HG03066 (cell line): ENCODE data around the gene PUSL1.
A peak's percentile ranks its signal among the peaks of the same experiment; 100 is the strongest.
"Not testable (repeated sequence)": the region's sequence is repeated elsewhere in the genome, so short reads cannot be mapped to it uniquely, and the experiment has no call there.

Source experiments
- ATAC-seq: cut with Tn5 transposase; IDR thresholded peaks from one replicate; pipeline ENCODE4 v1.9.1; 2021; ENCODE audit warnings: low read depth; ENCODE audit not compliant: unreplicated experiment

The PUSL1 gene

DNA sequence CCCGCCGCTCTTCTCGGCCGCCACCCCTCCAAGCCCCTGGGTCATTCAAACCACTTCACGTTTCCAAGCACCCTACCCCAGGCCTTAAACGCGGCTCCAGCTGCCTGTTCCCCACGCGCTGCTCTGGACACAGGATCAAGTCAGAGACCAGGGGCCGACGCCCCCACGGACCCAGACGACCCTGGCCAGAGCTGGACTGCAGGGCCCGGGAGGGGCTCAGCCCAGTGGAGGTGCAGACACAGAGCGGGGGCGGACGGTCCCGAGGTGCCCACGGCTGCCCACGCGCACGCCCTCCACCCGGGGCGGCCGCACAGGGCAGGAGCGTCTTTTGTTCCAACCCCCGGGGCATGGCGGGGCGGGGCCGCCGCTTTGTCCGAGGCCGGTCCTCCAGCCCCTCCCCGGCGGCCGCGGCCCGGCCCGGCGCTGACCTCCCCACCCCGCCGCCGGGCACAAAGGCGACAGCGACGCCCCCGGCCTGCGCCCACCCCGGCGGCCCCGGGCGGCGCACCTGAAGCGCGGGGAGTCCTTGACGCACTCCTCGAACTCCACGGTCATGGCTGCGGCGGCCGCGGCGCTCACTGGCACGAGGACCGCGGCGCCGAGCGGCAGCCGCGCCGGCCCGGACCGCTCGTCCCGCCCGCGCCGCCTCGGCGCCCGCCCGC lies 1.0 kb upstream of the PUSL1 start:
- ATAC-seq, result peak; percentile 2

DNA sequence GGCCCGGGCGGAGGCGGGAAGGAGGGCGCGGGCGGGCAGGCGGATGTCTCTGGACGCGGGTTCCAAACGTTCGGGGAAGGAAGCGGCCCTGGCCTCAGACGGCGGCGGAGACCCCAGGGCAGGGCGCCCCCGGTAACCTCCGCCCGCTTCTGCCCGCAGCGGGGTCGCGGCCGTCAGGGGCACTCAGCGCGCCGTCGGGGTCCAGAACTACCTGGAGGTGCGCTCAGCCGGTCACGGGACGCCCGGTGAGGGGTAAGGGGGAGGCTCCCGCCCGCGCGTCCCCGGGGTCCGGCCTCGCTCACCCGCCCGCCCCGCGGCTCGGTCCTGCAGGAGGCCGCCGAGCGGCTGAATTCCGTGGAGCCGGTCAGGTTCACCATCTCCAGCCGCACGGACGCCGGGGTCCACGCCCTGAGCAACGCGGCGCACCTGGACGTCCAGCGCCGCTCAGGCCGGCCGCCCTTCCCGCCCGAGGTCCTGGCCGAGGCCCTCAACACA lies 406 bp downstream of the PUSL1 start:
- ATAC-seq, result no peak

DNA sequence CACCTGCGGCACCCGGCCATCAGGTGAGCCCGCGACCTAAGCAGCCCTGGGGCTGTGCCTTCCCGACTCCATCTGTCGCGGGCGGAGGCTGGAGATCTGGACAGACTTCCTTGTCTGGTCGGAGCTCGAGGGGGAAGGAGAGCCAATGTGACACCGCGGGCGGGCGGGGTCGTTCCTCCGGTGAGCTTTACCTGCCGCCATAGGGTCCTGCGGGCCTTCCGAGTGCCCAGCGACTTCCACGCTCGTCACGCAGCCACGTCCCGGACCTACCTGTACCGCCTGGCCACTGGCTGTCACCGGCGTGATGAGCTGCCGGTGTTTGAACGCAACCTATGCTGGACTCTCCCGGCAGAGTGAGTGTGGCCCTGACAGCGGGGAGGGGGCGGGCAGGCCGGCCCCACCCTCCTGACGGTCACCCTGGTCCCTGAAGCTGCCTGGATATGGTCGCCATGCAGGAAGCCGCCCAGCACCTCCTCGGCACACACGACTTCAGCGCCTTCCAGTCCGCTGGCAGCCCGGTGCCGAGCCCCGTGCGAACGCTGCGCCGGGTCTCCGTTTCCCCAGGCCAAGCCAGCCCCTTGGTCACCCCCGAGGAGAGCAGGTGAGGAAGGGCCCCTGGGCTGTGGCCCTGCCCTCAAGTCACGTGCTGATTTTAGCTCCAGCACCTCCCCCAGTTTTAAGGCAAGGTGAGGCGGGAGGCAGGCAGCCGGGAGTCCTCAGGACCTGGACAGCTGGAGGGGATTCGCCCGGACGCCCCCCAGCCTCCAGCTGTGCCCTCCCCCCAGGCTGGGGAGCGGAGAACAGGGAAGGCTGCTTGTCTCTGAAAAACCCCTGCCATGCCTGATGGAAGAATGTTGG lies 1.1 kb downstream of the PUSL1 start:
- ATAC-seq, result no peak

DNA sequence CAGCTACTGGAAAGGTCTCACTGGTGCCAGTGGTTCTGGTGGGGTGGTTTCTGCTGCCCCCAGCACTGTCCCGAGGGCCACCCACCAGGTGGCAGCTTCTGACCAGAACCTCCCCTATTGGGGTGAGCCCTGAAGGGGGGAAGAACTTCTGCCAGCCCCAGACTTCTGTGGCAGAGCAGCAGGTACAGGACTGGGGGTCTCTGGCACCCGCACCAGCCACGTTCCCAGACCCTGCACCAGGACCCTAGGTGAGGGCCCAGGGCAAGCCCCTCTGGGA lies 1.6 kb downstream of the PUSL1 start:
- no peak for ATAC-seq

DNA sequence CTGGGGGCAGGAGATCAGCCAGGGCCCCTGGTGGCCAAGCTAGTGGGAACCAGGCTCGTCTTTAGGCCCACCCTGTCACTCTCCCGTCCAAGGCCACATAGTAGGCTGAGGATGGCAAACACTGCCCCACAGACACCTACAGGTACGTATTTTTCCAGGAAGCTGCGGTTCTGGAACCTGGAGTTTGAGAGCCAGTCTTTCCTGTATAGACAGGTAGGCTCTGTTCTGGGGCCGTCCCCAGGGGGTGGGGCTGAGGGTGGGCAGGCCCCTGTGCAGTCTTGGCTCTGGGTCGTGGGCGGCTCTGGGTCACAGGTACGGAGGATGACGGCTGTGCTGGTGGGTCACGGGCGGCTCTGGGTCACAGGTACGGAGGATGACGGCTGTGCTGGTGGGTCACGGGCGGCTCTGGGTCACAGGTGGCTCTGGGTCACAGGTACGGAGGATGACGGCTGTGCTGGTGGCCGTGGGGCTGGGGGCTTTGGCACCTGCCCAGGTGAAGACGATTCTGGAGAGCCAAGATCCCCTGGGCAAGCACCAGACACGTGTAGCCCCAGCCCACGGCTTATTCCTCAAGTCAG lies 2.2 kb downstream of the PUSL1 start:
- ATAC-seq, result no peak

DNA sequence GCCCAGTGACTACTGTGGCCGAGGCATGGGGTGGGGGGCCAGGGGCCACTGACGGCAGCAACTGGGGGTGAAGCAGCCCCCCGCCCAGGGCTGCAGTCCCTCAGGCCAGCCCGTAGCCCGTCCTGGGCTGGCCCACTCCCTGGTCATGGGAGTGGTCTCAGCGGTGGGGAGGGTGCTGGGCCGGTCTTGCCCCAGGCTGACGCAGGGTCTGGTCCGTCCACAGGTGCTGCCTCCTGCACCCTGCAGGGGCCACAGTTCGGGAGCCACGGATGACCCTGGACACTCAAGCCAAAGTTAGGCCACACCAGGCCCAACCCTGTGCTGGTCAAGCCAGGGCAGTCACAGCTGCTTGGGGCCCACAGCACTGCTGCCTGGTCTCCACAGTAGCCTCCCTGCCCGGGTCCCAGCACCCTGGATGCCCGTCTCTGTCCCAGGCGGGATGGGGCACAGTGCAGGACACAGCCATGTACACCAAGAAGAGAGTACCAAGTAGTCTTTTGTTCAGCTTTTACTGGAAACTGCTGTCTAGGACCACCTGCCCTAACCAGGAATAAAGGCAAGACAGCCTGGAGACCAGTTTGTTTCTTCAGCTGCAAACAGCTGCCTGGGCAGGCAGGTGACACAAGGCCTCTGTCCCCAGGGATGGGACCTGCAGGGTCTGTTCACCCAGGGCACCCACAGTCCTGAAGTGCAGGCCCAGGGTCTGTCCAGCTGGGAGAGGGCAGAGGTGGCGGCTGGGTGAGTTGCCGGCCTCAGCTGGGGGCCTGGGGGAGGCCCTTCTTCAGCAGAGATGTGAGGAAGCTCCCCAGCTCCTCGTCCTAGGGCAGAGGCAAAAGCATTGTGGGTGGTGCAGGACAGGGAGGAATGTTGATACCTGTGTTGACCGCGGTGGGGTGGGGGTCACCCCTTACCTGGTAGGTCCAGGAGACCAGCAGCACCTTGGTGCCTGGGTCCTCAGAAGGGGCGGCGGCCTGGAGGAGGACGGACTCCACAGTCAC lies 3.0 kb downstream of the PUSL1 start:
- ATAC-seq, result no peak

DNA sequence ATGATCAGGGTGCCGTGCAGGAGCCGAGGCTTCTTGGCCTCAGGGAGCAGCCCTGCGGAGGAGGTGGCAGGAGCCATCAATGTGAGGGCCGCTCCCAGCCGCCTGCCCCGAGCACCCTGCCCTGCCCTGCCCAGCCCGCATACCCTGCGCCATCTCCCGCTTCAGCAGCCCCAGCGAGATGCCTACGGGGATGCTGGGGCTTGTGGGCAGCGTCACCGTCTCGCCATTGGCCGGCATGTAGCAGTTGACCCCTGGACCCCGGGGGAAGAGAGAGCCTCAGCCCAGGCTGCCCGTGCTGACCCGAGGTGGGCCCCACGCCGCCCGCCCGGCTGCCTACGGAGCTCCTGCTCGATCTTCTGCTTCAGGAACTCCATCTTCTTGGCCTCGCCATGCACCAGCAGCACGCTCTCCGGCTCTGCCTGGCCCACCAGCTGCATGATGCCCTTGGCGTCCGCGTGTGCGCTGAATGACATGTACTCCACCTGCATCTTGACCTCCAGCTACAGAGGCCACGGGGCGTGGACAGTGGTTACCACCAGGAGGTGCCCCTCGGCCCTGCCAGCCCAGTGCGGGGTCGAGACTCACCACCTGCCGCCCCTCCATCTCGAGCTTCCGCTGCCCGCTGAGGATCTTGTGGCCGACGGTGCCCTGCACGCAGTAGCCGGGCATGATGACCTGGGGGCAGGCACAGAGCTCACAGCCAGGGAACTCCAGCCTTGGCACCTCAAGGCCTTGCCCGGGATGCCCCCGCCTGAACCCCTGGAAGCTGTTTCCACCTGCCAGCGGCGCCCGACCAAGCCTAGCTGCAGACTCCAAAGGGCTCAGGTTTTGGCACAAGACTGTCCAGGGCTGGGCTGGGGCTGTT lies 4.3 kb downstream of the PUSL1 start:
- no peak for ATAC-seq

DNA sequence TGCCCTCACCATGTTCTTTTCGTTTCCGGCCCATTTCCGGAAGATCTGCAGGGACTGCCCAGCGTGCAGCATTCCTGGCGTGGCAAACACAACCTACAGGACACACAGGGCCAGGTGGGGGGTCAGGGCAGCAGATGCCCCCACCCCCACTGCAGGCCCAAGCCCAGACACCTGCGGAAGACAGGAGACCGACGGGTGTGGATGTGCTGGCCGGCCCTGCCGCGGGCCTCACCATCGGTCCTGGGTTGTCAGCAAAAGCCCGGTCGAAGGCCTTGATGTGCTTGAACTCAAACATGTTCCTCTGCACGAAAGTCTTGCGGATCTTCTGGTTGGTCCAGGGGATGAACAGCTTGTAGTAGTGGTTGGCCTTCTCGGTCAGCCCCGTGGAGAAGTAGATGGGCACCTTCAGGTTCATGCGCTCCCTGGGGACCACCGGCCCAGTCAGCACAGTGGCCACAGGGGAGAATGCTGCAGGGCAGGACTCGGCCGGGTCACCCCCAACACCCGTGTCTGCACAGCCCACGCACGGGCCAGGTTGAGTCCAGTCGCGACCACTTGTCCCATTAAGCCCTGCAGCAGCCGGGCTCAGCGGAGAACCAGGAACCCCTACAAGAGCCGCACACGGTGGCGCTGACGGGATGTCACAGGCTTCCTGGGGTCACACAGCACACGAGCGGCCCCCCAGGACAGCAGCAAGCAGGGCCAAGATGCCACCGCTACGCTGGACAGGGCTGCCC lies 5.3 kb downstream of the PUSL1 start:
- ATAC-seq, result no peak

DNA sequence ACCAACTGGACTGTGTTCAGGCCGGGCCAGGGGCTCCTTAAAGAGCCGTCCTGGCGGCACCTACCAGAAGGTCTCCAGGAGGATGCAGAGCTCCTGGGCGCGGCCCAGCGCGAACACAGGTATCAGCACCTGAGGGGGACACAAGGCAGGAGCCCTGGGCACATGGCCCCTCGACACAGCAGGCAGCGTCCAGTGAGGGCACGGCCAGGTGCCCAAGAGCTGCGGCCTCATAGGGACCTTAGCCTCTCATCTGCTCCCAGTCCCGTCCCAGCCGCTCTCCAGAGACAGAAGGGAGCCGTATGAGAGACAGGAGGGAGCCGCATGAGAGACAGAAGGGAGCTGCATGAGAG lies 5.8 kb downstream of the PUSL1 start:
- ATAC-seq, result no peak

DNA sequence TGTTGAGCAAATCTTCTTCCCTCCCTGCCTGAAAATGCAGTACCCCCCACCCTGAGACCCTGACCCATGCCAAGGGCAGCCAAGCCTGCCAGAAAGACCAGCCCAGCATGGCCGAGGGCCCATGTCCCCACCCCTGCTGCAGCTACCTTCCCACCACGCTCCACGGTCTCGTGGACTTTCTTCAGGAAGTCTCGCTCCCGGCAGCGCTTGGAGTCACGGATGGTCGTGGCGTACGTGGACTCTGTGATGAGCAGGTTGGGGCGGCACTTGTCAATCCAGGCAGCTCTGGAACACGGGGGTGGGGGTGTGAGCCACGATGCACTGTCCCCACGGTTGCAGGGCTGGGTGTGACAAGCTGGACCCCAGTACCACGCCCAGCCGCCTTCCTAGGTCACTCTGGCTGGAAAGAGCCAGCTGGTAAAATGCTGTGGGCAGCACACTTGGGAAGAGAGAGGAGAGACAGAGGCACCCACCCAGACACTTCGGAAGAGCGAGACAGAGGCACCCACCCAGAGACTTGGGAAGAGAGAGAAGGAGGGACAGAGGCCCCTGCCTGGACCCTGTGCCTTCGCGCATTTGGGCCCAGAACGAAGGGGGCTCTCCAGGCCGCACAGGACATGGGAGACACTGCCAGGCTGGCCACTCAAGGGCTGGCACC lies 6.4 kb downstream of the PUSL1 start:
- ATAC-seq, result no peak

DNA sequence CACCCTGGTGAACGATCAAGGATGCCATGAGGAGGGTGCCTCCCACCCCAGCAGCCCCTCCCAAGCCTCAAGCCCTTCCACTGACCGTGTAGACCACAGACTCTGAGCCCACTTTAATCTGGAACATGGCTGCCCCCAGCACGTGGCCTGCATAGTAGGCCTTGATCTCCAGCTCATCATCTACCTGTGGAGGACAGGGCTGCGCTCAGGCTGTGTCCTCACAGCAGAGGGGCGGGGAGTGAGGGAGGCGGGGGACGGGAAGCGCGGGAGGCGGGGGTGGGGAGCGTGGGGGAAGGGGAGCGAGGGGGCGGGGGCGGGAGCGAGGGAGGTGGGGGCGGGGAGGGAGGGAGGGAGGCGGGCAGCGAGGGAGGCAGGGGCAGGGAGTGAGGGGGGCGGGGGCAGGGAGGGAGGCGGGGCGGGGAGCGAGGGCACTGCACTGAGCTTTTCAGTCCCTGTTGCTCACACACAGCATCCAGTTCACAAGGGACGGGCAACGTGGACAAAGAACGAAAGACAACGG lies 7.1 kb downstream of the PUSL1 start:
- no peak for ATAC-seq

DNA sequence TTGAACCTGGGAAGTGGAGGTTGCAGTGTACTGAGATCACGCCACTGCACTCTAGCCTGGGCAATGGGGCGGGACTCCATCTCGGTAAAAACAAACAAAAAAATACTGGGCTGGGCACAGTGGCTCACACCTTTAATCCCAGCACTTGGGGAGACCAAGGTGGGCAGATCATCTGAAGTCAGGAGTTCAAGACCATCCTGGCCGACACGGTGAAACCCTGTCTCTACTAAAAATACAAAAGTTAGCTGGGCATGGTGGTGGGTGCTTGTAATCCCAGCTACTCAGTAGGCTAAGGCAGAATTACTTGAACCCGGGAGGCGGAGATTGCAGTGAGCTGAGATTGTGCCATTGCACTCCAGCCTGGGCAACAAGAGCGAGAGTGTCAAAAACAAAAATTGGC lies 7.8 kb downstream of the PUSL1 start:
- not testable (repeated sequence) for ATAC-seq

DNA sequence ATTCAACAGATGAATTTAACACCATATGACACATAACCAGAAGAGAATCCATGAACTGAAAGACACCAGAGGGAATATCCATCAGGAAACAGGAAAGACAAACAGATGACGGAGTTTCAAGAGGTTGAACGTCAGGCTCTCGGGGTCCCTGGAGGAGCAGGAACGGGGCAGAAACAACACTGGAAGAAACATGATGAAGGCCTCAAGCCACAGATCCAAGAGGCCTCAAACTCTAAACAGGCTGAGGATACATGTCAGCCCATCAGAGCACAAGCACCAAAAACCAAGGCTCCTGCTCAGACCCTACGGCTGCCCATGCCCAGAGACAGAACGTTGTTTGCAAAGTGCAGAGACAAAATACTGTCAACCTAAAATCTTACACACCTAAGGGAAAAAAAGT lies 9.0 kb downstream of the PUSL1 start:
- ATAC-seq, result no peak

DNA sequence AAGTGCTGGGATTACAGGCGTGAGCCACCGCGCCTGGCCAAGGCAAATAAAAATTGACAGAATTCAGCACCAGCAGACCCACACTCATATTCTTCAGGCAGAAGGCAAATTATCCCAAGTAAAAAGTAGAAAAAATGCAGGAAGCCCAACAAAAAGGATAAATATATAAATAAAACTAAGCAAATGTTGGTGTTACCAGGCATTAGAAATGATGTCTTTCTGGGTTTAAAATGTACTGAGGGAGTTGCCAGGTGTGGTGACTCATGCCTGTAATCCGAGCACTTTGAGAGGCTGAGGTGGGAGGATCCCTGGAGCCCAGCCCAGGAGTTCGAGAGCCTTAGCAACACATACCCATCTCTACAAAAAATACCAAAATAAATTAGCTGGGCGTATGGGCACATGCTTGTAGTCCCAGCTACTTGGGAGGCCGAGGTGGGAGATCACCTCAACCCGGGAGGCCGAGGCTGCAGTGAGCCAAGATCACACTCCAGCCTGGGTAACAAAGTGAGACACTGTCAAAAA lies 9.8 kb downstream of the PUSL1 start:
- ATAC-seq, result no peak

DNA sequence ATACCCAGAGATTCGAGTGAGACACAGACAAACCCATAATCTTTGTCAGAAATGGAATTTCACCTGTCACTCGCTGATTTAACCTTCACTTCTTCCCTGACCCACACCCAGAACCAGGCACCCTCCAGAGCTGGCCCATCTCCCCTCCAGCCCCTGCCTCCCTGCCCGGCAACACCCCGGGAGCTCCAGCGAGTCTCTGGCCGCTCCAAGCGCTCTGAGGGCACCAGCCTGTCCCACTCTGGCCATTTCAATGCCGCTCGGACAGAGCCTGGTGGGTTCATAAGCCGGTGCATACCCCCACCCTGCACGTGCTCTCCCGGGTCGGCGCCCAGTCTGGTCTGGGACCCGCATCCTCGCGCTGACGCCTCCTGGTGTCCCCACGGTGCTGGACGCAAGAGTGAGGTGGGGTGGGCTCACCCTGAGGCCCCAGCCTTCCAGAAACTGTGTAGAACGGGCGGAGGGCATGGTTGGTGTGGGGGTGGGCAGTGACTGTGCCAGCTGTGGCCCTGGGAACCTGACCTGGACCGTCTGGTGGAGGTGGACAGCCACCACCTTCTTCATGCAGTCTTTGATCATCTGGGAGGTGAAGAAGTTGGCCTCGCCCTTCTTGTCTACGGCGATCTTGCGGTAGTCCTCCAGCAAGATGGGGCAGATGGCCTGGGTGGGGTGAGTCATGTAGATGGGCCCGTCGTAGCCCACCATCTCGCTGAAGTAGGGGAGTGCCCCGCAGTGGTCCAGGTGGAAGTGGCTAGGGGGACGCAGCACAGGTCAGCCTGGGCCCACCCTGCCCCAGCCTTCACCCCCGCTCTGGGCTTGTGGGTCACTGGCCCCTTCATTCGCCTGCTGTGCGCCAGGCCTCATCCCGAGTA lies 10.6 kb downstream of the PUSL1 start:
- no peak for ATAC-seq

DNA sequence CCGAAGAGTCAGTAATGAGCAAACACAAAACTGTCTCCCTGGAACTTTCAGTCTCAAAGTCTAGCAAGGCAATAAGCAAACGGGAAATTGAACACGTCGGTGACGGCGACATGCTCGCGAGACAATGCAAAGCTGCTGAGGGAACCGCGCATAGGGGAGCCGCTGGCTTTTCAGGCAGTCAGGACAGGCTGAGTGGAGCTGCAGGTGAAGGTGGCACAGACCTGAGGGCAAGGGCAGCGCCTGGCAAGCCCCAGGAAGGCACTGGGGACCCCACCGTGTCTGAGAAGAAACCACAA lies 11.2 kb downstream of the PUSL1 start:
- ATAC-seq, result no peak

DNA sequence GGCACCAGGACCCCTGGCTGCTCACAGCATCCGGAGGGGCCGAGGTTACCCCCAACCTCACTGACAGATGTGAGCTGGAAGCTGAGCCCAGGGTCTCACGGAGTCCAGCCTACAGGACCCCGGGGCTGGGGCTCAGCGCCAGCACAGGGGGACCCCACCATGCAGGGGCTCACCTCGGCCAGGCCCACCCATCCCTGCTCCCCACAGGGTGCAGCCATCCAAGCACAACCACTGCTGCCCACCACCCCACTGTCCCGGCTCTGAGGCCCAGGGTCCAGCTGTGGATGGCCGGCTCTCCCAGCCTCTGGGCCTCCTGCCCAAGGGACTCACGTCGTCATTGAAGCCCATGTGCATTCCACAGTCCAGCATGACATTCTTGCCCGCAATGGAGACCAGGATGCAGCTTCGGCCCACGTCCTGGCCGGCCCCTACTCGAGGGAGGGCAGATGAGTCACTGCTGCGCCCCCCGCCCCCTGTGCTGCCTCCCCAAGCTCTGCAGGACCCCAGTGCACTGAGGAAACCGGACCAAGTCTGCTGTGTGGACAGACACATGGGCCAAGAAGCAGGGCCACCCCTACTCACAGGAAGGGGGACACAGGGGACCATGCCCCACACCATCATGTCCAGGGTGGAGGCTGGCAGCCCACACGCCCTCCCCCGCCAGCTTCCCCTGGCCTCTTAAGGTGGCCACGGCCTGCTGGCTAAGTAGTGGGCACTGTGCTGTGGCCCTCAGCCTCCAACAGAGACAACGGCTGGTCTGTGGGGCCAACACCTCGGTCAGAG lies 12.5 kb downstream of the PUSL1 start:
- no peak for ATAC-seq
